DOHH2 (cell line): ENCODE results near the gene KLHL15.
A peak's percentile ranks its signal among the peaks of the same experiment; 100 is the strongest.

Experiments
- H3F3A ChIP-seq: fragments of 200-600 bp; sonication (generic), shearing (Covaris generic); 2 replicates; pipeline ENCODE4 v1.6.0; 2016; ENCODE audit warnings: antibody characterized with exemption, mild to moderate bottlenecking; ENCODE audit not compliant: control insufficient read depth, insufficient read depth
- H3K27ac ChIP-seq: fragments of 200-600 bp; sonication (generic); 2 replicates; pipeline ENCODE4 v1.5.1; 2014; ENCODE audit warnings: low read depth, mild to moderate bottlenecking, low read length, moderate library complexity
- H3K27me3 ChIP-seq: fragments of 200-600 bp; sonication (generic); 2 replicates; pipeline ENCODE4 v1.6.1; 2014; ENCODE audit warnings: mild to moderate bottlenecking, low read length, mixed read lengths; ENCODE audit not compliant: control insufficient read depth
- H3K36me3 ChIP-seq: fragments of 200-600 bp; sonication (generic); 2 replicates; pipeline ENCODE4 v1.6.1; 2014; ENCODE audit warnings: mild to moderate bottlenecking, low read length, moderate library complexity, mixed read lengths; ENCODE audit not compliant: control insufficient read depth
- H3K4me1 ChIP-seq: fragments of 200-600 bp; sonication (generic); 2 replicates; pipeline ENCODE4 v1.6.1; 2014; ENCODE audit warnings: mild to moderate bottlenecking, low read length, mixed read lengths; ENCODE audit not compliant: control insufficient read depth
- H3K4me2 ChIP-seq: fragments of 200-600 bp; sonication (generic); 2 replicates; pipeline ENCODE4 v1.6.0; 2014; ENCODE audit warnings: mild to moderate bottlenecking, low read length, moderate library complexity
- H3K4me3 ChIP-seq: fragments of 200-600 bp; sonication (generic); 2 replicates; pipeline ENCODE4 v1.5.1; 2014; ENCODE audit warnings: mild to moderate bottlenecking, low read length, mixed read lengths
- H3K79me2 ChIP-seq: fragments of 200-600 bp; sonication (generic); 2 replicates; pipeline ENCODE4 v1.6.1; 2014; ENCODE audit warnings: mild to moderate bottlenecking, low read length, mixed read lengths; ENCODE audit not compliant: control insufficient read depth
- H3K9me2 ChIP-seq: fragments of 200-600 bp; sonication (generic); replicated peaks from 2 replicates; pipeline ENCODE4 v1.6.1; 2014; ENCODE audit warnings: mild to moderate bottlenecking, low read length, mixed read lengths; ENCODE audit not compliant: control insufficient read depth
- H3K9me3 ChIP-seq: fragments of 200-600 bp; sonication (generic); 2 replicates; pipeline ENCODE4 v1.6.1; 2014; ENCODE audit warnings: antibody characterized with exemption, low read length, mixed read lengths; ENCODE audit not compliant: control insufficient read depth, insufficient read depth
- H4K20me1 ChIP-seq: fragments of 200-600 bp; sonication (generic); 2 replicates; pipeline ENCODE4 v1.6.0; 2014; ENCODE audit warnings: low read depth, mild to moderate bottlenecking, antibody characterized with exemption, low read length, moderate library complexity; ENCODE audit not compliant: control insufficient read depth, insufficient read depth
- CTCF ChIP-seq: fragments of 200-600 bp; sonication (generic); IDR thresholded peaks from one replicate; pipeline ENCODE4 v1.5.1; 2014; ENCODE audit warnings: antibody characterized with exemption, mild to moderate bottlenecking, low read depth, low read length; ENCODE audit not compliant: poor library complexity, severe bottlenecking
- EZH2phosphoT487 ChIP-seq: fragments of 200-600 bp; sonication (generic); IDR thresholded peaks from 2 replicates; pipeline ENCODE4 v1.6.1; 2017; ENCODE audit warnings: borderline replicate concordance, mild to moderate bottlenecking, antibody characterized with exemption, low read length, moderate library complexity, mixed read lengths

KLHL15 gene

DNA sequence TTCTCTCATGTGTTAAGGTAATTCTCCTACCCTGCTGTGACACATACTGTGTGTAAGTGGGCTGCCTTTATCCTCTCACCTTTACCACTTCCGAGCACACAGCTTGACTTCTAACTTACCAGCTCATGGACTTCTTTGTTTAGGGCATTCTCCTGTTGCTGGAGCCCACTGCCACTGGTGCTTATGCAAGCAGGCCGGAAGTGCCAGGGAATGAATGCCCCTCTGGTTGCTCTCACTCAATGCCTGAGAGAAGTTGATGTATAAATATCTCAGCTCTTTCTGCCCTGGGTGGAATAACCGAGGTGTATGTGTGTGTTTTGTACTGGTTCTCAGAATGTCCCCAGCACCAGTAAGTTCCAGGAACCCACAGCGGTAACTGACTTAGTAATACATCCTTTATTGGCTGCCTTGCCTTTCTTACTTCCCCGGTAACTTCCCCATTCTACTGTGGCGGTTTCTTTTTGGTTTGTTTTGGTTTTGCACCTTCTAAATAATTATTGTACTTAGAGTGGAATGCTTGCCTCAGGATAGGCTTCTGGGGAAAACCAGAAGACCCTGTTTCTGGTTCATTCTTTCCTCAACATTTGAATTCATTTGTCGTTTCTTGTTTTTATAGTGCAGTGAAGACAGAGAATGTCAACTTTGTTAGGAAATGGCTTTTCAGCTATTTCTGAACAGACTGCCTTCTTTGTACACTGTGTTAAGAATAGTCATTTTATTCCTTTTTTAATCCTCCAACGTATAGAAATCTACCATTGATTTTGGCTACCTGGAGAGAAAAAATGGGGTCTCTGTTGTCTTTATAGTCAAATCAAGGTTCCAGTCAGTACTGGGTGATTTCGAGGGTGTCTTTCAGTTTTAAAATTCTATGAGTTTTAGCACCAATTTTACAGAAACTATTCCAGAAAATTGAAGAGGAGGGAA lies 73.7 kb downstream of the KLHL15 start:
- H3K36me3 ChIP-seq: no peaks in the 10 kb centered on the region
- H3K9me2 ChIP-seq: no peaks in the 10 kb centered on the region
- TF ChIP-seq CTCF: no peak
- TF ChIP-seq EZH2phosphoT487: no peak
- H3K4me1 ChIP-seq: peaks cover 18% of the 10 kb centered on the region
- no peaks in the 10 kb centered on the region for H3K9me3 ChIP-seq
- no peaks in the 10 kb centered on the region for H3K27me3 ChIP-seq
- peak overlapping the region; percentile 70 for H3K4me2 ChIP-seq
- no peaks in the 10 kb centered on the region for H3K79me2 ChIP-seq
- no peaks in the 10 kb centered on the region for H3F3A ChIP-seq
- H3K27ac ChIP-seq: peak overlapping the region; percentile 3; the same call in 1 of the 2 replicates
- H3K4me3 ChIP-seq: peak overlapping the region; percentile 67
- no peaks in the 10 kb centered on the region for H4K20me1 ChIP-seq

DNA sequence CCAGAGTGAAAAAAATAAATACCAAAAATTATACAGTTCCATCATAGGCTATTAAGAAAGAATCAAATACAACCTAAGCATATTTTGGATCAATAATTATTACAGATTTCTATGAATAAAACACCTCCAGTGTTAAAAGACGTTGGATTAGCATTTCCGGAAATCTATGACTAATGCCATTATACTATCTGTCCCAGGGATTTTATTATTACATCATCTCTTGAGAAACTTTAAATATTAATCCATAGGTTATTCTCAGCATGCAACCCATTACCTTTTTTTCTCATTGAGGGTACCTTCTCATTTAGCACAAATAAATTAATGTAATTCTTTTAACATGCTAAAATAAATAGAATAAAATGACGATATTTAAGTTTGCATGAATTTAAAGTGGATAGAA lies 74.6 kb downstream of the KLHL15 start:
- H3F3A ChIP-seq: no peaks in the 10 kb centered on the region
- H3K4me2 ChIP-seq: no peak overlapping the region

DNA sequence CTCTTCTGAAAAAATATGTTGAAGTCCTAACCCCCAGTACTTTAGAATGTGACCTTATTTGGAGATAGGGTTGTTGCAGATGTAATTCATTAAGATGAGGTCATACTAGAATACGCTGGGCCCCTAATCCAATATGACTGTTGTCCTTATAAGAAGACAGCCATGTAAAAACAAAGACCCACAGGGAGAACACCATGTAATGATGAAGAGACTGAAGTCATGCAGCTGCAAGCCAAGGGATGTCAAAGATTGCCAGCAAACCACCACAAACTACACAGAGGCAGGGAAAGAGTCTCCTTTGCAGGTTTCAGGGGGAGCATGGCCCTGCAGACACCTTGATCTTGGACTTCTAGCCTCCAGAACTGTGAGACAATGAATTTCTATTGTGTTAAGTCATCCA lies 81.8 kb downstream of the KLHL15 start:
- Histone ChIP-seq H3K9me3 (no peaks in the 10 kb centered on the region), H3K4me3 (no peak overlapping the region), H3K4me1 (no peaks in the 10 kb centered on the region), H3K9me2 (no peaks in the 10 kb centered on the region), H3K4me2 (no peak overlapping the region), H3F3A (no peaks in the 10 kb centered on the region), H3K27me3 (no peaks in the 10 kb centered on the region), H3K79me2 (no peaks in the 10 kb centered on the region), H3K36me3 (no peaks in the 10 kb centered on the region), H4K20me1 (no peaks in the 10 kb centered on the region), H3K27ac (no peak overlapping the region)
- TF ChIP-seq EZH2phosphoT487: no peak
- no peak for TF ChIP-seq CTCF

More for the DNA sequence above, 74.6 kb downstream of the KLHL15 start:
- TF ChIP-seq CTCF (no peak), EZH2phosphoT487 (no peak)
- Histone ChIP-seq H3K36me3 (no peaks in the 10 kb centered on the region), H3K9me2 (no peaks in the 10 kb centered on the region), H3K9me3 (no peaks in the 10 kb centered on the region), H3K79me2 (no peaks in the 10 kb centered on the region), H4K20me1 (no peaks in the 10 kb centered on the region), H3K4me3 (no peak overlapping the region), H3K27me3 (no peaks in the 10 kb centered on the region), H3K27ac (no peak overlapping the region), H3K4me1 (peaks cover 18% of the 10 kb centered on the region)
